Umbilical cord (tissue), 2 donors: ENCODE results near the gene DTX3L. TPM values are rescaled to one million over a fixed set of nuclear protein-coding genes. Genes with fewer than 3 reads are reported as not detected.
"Not testable (repeated sequence)": the region's sequence is repeated elsewhere in the genome, so short reads cannot be mapped to it uniquely, and the experiment has no call there.

Experiments used
- DNase-seq: peaks from one replicate; pipeline ENCODE4 v3.0.0-alpha.2; 2015; ENCODE audit warnings: low spot score
- total RNA-seq: library from RNA; depleted of rRNA; stranded (reverse); fragments of >200 nt; gene quantifications from one replicate; pipeline ENCODE4 v1.2.3, GENCODE V29; 2014; ENCODE audit warnings: low replicate concordance; ENCODE audit not compliant: insufficient read depth

DTX3L gene
- total RNA-seq, 1 donor from 2014 or later, result 14.9 TPM

GRCh38 chr3:122562923-122563716 is 1.0 kb upstream of the DTX3L start:
- DNase-seq, result no peak

- DNase-seq, result peak; percentile 17
Observed at GRCh38 chr3:122563717-122564025, 467 bp upstream of the DTX3L start.

- not testable (repeated sequence) for DNase-seq
Observed at GRCh38 chr3:122568131-122568530, 4.0 kb downstream of the DTX3L start.

- no peak for DNase-seq
Observed at GRCh38 chr3:122568755-122569154, 4.6 kb downstream of the DTX3L start.

DNA sequence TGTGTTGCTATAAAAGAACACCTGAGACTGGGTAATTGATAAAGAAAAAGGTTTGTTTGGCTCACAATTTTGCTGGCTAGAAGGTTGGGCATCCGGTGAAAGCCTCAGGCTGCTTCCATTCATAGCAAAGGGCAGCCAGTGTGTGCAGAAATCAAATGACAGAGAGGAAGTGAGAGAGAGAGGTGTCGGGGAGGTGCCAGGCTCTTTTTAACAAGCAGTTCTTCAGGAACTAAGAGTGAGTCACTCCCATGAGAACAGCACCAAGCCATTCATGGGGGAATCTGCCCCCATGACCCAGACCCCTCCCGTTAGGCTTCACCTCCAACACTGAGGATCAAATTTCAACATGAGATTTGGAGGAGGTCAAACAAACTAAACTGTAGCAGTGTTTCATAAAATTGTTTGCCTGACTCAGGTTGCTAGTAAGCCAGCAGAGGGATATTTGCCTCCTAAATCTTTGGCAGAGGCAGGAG is 8.8 kb downstream of the DTX3L start:
- no peak for DNase-seq

GRCh38 chr3:122576174-122576940 is 12.2 kb downstream of the DTX3L start:
- no peak for DNase-seq

DNA sequence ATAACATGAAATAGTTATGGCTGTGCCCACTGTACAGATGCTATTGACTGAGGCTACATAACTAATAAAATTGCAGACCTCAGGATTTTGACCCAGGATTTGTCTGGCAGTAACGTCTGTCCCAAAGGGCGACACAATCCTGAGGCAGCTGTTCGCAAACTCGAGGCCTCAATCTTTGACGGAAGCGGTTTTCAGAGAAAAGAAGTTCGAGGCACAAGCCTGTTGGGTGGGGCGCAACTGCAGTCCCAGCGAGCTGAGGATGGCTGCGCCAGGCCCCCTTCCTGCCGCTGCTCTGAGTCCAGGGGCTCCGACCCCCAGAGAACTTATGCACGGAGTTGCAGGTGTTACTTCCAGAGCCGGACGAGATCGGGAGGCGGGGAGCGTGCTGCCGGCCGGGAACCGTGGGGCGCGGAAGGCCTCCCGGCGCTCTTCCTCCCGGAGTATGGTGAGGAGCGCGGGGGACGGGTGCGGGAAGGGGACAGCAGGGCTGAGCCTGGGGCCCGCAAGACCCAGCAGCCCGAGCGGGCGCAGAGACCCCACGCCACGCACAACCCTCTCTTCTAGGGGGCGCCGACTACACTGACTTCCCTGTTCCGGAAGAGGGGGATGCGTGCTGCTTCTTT is 13.4 kb downstream of the DTX3L start, which contains the start of gene PARP15:
TSS of gene PARP15 (plus strand) at position 242 of the 623 bp plus-strand sequence. CDS start at position 260, 18 bp downstream.
- DNase-seq, result no peak

- no peak for DNase-seq
Observed at GRCh38 chr3:122578069-122578740, 14.1 kb downstream of the DTX3L start.

GRCh38 chr3:122580470-122580869 is 16.3 kb downstream of the DTX3L start:
- no peak for DNase-seq

- DNase-seq, result no peak
Observed at GRCh38 chr3:122581622-122582021, 17.5 kb downstream of the DTX3L start.

DNA sequence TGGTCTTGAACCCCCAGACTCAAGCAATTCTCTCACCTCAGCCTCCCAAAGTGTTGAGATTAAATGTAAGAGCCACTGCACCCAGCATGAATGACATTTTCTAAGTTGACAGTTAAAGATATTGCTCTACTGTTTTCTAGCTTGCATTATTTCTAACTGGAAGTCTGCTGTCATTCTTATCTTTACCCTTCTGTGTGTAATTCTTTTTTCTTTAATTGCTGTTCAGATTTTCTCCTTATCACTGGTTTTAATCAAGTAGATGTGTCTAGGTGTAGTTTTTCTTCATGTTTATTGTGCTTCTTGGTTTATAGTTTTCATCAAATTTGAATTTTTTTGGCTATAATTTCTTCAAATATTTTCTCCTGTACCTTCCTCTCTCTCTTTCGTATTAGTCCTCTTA is 18.3 kb downstream of the DTX3L start:
- no peak for DNase-seq

- DNase-seq, result no peak
Observed at GRCh38 chr3:122586098-122586497, 22.0 kb downstream of the DTX3L start.

DNA sequence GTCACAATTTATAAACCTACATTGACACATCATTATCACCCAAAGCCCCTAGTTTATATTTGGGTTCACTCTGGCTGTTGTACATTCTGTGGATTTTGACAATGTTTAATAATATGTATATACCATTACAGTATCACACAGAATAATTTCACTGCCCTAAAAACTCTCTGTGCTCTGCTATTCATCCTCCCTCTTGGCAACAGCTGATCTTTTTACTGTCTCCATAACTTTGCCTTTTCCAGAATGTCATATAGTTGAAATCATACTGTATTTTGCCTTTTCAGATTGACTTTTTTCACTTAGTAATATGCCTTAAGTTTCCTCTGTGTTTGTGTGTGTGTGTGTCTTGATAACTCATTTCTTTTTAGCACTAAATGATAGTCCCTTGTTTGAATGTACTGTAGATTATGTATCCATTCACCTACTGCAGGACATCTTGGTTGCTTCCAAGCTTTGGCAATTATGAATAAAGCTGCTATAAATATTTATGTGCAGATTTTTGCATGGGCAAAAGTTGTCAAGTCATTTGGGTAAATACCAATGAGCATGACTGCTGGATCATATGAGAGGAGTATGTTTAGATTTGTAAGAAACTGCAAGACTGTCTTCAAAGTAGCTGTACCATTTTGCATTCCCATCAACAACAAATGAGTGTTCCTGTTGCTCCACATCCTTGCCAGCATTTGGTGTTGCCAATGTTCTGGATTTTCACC is 22.8 kb downstream of the DTX3L start:
- DNase-seq, result no peak

DNA sequence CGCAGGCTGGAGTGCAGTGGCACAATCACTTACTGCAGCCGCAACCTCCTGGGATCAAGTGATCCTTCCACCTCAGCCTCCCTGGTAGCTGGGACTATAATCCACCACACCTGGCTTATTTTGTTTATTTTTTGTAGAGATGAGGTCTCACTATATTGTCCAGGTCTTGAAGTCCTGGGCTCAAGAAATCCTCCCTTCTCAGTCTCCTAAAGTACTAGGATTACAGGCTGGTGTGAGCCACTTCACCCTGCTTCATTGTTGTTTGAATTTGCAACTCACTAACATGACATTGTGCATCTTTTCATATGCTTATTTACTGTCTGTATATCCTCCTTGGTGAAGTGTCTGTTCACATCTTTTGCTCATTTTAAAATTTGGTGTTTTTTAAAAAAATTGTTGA is 23.4 kb downstream of the DTX3L start:
- no peak for DNase-seq

- DNase-seq, result no peak
Observed at GRCh38 chr3:122589297-122589696, 25.2 kb downstream of the DTX3L start.

DNA sequence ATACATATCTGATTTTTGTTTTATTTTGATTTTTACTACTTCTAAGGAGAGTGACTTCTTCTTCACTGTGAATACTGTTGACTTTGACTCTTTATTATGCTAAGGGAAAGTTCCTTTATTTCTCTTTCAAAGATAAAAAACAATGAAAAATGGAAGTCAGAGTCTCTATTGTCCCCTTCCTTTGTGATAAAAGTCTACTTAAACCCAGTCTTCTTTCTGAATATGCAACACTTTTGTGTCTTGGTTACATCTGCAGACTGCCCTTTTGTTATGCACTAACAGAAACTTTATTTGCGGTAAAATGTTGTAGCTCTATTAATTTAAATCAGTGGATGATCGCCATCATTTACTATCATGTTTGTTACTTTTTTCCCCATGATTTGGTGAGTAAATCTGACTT is 26.5 kb downstream of the DTX3L start:
- no peak for DNase-seq

- DNase-seq, result no peak
Observed at GRCh38 chr3:122594025-122594424, 29.9 kb downstream of the DTX3L start.

DNA sequence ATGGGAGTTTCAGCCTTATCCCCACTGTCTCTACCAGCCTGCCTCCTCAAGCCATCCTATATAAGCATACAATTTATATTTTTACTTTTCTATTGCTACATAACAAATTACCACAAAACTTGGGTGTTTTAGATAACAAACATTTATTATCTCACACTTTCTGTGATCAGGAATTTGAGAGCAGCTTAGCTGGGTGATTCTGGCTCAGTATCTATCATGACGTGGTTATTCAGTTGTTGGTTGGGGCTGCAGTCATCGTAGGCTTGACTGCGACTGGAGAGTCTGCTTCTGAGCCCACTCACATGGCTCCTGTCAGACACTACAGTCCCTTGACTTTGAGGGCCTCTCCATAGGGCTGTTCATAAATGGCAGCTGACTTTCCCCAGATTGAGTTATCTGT is 34.0 kb downstream of the DTX3L start:
- no peak for DNase-seq

DNA sequence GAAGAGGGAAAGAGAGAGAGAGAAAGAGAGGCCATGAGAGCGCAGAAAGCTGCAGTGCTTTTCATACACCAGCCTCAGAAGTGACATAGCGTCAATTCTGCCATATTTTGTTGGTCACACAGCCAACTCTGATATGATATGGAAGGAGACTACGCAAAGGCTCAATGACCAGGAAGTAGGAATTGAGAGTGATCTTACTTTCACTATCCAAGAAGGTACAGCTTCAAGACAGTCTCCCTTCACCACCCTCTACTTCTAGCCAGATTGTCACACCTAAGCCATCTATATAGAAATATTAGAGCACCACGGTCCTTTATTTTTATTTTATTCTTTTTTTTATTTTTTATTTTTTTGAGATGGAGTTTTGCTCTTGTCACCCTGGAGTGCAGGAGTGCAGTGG is 34.4 kb downstream of the DTX3L start:
- no peak for DNase-seq

- no peak for DNase-seq
Observed at GRCh38 chr3:122602011-122602710, 38.0 kb downstream of the DTX3L start.

DNA sequence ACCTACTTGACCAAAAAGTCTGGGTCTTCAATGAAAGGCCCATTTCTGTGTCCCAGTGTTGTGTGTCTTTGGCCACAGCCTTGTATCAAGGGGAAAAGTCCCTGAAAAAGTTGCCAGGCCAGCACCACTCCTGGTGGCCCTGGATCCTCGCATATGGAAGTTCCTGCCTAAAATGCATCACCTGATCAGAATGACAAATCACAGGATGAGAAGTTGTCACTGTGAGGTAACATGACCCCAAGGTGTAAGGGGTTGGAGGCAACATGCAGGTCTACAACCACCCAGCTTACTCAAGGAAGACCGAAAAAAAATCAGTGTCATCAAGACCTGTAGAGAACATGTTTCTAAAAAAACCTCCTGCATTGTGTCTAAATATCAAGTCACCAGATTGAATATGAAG is 38.9 kb downstream of the DTX3L start:
- DNase-seq, result no peak
